ENCODE results near the gene MKNK1.

GRCh38 chr1:46569116-46569515 is 35.0 kb downstream of the MKNK1 start:
- TF ChIP-seq POLR2A (IDR thresholded peaks at IDR 0.05) (no peak), CTCF (IDR thresholded peaks at IDR 0.05) (no peak), EP300 (IDR thresholded peaks at IDR 0.05) (no peak)

Data from stomach (tissue), 4 donors.